Stimulated activated CD4-positive, alpha-beta T cell treated with anti-CD3 and anti-CD28 coated beads, Interleukin-2, amount 100 ng/mL, for 24 hours (primary cell): ENCODE results near the gene CFAP97D2.
A peak's percentile ranks its signal among the peaks of the same experiment; 100 is the strongest.
"Not testable (repeated sequence)": the region's sequence is repeated elsewhere in the genome, so short reads cannot be mapped to it uniquely, and the experiment has no call there.

Source experiments
- DNase-seq, 2 donors: peaks; one replicate each; pipeline ENCODE4 v3.0.0-alpha.2; 2020

The CFAP97D2 gene

DNA sequence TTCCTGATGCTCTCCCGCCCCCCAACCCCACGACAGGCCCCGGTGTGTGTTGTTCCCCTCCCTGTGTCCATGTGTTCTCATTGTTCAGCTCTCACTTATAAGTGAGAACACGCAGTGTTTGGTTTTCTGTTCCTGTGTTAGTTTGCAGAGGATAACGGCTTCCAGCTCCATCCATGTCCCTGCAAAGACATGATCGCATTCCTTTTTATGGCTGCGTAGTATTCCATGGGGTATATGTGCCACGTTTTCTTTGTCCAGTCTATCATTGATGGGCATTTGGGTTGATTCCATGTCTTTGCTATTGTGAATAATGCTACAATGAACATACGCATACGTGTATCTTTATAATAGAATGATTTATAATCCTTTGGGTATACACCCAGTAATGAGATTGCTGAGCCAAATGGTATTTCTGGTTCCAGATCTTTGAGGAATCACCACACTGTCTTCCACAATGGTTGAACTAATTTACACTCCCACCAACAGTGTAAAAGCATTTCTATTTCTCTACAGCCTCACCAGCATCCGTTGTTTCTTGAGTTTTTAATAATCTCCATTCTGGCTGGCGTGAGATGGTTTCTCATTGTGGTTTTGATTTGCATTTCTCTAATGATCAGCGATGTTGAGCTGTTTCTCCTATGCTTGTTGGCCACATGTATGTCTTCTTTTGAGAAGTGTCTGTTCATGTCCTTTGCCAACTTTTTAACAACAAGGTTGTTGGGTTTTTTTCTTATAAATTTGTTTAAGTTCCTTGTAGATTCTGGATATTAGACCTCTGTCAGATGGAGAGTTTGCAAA is 20.0 kb upstream of the CFAP97D2 start:
- not testable (repeated sequence) for DNase-seq

GRCh38 chr13:114161028-114161556 is 18.0 kb upstream of the CFAP97D2 start:
- DNase-seq, result no peak

- peak; percentile 43 to 61 for DNase-seq
Measured at GRCh38 chr13:114161644-114162532, 17.2 kb upstream of the CFAP97D2 start.

- no peak for DNase-seq
Measured at GRCh38 chr13:114162533-114162922, 16.5 kb upstream of the CFAP97D2 start.

GRCh38 chr13:114164053-114164452 is 15.0 kb upstream of the CFAP97D2 start:
- no peak for DNase-seq

DNA sequence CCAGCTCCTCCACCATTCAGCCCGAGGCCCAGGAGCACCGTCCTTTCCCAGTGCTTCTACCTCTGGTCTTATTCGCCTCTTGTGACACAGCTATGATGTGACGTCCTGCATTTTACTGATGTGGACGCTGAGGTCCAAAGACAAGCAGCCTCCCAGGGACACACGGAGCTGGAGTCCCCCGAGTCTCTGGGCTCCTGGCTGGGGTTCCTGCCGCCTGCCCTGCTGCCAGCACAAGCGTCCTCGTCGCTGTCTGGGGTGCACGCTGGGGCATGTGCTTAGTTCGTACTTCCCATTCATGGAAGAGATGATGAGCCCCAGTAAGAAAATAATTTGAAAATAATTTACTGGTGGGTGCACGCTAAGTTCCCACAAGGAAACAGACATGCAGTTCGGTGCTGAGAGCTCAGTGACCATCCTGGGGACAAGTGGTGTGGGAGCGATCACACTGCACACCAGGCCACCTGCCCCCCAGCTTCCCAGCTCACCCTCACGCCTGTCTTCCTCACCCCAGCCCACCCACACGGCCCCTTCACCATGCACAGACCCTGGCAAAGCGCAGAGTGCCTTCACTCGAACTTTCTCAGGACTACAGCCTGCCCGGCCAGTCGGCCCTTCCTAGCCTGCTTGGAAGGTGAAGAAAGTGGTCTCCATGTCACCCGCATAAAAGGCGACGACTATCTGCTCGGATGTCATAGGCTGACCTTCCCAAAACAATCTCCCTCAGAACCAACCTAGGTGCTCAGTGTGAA is 14.2 kb upstream of the CFAP97D2 start:
- no peak for DNase-seq

DNA sequence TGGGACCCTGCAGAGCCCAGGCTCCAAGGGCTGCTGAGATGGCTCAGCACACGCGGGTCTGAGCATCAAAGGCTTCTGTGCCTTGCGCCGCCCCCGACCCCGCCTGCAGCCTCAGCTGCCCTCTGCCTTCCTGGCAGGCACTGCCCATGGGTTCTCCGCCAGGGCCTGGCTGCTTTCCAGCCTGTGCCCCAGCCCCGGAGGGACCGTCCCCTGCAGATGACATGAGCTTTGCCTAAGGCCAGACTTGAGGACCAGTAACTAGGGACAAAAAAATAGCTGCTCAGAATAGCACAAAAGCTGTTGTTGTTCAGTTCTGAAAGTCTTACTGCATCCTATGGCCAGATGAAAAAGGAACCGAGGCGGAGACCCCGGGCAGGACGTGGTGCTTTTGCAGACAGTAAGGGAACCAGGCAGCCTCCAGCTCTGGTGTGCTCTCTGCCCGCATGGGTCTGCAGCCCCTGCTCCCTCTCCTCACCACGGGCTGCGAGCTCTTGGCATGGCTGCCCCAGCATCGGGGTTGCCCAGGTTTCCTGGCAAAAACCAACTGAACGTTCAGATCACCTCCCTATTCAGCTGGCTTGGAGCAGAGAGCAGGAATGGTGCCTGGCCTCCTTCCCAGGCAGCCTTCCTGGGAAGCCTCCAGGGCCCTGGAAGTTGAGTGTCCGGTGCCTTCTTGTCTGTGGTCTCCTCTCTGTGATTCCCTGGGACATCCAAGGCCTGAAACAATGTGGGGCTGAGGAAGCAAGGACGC is 12.5 kb upstream of the CFAP97D2 start:
- no peak for DNase-seq

GRCh38 chr13:114167426-114167825 is 11.6 kb upstream of the CFAP97D2 start:
- DNase-seq, result no peak

- DNase-seq, result no peak
Measured at GRCh38 chr13:114167885-114168284, 11.2 kb upstream of the CFAP97D2 start.

DNA sequence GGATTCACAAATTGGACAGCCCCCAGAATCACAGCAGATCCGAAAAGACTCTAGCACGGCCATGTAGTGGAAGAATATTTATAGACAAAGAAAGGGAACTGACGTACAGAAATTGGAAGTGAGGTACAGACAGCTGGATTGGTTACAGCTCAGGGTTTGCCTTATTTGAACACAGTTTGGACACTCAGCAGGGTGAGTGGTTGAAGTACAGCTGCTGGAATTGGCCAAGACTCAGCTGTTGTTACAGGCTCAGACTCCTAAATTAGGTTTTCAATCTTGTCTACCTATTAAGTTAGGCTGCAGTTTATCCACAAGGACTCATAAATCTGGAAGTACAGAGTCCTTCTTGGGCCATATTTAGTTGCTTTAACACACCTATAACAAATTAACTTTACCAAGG is 5.8 kb upstream of the CFAP97D2 start:
- no peak for DNase-seq

GRCh38 chr13:114173745-114174144 is 5.3 kb upstream of the CFAP97D2 start:
- no peak for DNase-seq

GRCh38 chr13:114174529-114174961 is 4.5 kb upstream of the CFAP97D2 start:
- DNase-seq, result no peak

DNA sequence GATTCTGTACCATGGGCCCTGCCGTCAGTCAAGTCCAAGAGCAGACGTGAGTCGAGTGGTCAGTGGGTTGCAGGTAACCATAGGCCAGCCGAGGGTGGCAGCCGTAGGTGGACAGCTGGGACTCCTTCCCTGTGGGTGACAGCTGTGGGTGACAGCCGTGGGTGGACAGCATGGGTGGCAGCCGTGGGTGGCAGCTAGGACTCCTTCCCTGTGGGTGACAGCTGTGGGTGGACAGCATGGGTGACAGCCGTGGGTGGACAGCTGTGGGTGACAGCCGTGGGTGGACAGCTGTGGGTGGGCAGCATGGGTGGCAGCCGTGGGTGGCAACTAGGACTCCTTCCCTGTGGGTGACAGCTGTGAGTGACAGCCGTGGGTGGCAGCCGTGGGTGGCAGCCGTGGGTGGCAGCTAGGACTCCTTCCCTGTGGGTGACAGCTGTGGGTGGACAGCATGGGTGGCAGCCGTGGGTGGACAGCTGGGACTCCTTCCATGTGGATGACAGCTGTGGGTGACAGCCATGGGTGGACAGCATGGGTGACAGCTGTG is 2.6 kb upstream of the CFAP97D2 start:
- not testable (repeated sequence) for DNase-seq

- no peak for DNase-seq
Measured at GRCh38 chr13:114177245-114178010, 1.6 kb upstream of the CFAP97D2 start.

- no peak for DNase-seq
Measured at GRCh38 chr13:114185182-114185971, 6.3 kb downstream of the CFAP97D2 start.

DNA sequence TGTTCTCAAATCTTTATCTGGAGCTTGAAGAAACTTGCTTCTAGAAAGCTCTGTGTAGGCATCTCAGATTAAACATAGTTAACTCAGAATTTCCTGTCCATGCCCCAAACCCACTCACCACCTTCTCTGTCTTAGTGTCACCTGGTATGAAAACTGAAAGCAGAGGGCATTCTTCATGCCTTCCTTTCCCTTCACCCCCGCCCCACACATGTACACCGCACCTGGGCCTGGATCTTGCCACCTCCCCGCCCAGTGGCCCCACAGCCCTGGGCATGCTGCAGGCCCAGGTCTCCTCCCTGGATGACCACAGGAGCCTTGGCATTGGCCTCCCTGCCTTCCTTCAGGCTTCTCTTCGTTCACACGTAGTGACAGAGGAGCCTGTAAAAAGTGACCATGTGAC is 15.8 kb downstream of the CFAP97D2 start:
- no peak for DNase-seq

- no peak for DNase-seq
Measured at GRCh38 chr13:114196629-114197028, 17.6 kb downstream of the CFAP97D2 start.

DNA sequence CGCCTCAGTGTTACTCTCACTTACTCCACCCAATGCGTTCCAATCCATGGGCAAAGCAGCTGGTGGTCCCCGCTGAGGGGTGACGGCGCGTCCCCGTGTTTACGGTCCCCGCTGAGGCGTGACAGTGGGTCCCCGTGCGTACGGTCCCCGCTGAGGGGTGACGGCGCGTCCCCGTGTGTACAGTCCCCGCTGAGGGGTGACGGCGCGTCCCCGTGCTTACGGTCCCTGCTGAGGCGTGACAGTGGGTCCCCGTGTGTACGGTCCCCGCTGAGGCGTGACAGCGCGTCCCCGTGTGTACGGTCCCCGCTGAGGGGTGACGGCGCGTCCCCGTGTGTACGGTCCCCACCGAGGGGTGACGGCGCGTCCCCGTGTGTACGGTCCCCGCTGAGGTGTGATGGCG is 19.5 kb downstream of the CFAP97D2 start:
- DNase-seq, result no peak

- DNase-seq, result not testable (repeated sequence)
Measured at GRCh38 chr13:114199526-114199925, 20.5 kb downstream of the CFAP97D2 start.

GRCh38 chr13:114199954-114200353 is 20.9 kb downstream of the CFAP97D2 start:
- no peak for DNase-seq
